ENCODE results near the gene TAGLN. TPM values are rescaled to one million over a fixed set of nuclear protein-coding genes. Genes with fewer than 3 reads are reported as not detected.

Gene TAGLN
- total and polyA plus RNA-seq, 10 donors, result 117 to 1,088 (median 350) TPM

DNA sequence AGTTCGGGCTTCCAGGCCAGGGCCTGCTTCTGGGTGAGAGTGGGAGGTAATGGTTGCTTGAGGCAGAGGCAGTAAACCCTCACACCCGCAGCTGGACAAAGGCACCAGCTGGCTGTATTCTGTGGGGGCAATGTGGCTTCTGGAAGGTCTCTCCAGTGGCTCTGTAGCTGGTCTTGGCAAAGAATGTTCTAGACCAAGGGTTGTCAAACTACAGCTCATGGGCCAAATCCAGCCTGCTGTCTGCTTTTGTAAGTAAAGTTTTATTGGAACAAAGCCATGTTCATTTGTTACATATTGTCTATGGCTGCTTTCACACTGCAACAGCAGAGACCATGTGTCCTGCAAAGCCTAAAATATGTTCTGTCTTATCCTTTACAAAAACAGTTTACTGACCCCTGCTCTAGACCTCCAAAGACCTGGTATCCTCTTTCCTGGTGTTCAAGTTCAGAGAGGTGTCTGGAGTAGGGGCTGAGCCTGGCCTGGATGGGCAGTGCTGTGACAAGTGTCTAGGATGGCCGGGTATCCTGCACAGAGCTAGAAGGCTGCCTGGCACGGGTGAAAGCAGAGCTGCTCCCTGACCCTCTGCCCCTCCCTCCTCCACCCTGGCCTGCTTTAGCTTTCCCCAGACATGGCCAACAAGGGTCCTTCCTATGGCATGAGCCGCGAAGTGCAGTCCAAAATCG is 3.4 kb downstream of the TAGLN start:
- Histone ChIP-seq H3K27ac (peak overlapping the region in 6 of 8 donors; percentile 1 to 81 (median 78)), H3K27me3 (replicated peaks in 1 of 7) (peaks cover 0 to 5% (median 0%) of the 10 kb centered on the region in 7 donors), H3K4me3 (peak overlapping the region in 5 of 8 donors; percentile 28 to 57 (median 41)), H3K9me3 (no peaks in the 10 kb centered on the region), H3K4me1 (peaks cover 0 to 65% (median 19%) of the 10 kb centered on the region in 6 donors), H3K36me3 (peaks cover 0 to 62% (median 25%) of the 10 kb centered on the region in 6 donors)
- no peak for DNase-seq
- intact Hi-C loops (cut with DNase I; ENCODE audit: low total_unique reads), result no loop called here
- TF ChIP-seq, protein P1, sequence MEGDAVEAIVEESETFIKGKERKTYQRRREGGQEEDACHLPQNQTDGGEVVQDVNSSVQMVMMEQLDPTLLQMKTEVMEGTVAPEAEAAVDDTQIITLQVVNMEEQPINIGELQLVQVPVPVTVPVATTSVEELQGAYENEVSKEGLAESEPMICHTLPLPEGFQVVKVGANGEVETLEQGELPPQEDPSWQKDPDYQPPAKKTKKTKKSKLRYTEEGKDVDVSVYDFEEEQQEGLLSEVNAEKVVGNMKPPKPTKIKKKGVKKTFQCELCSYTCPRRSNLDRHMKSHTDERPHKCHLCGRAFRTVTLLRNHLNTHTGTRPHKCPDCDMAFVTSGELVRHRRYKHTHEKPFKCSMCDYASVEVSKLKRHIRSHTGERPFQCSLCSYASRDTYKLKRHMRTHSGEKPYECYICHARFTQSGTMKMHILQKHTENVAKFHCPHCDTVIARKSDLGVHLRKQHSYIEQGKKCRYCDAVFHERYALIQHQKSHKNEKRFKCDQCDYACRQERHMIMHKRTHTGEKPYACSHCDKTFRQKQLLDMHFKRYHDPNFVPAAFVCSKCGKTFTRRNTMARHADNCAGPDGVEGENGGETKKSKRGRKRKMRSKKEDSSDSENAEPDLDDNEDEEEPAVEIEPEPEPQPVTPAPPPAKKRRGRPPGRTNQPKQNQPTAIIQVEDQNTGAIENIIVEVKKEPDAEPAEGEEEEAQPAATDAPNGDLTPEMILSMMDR (IDR thresholded peaks at IDR 0.05 in 8 of 11, conservative IDR thresholded peaks at IDR 0.05 in 3 of 11), result no peak
- TF ChIP-seq POLR2A (IDR thresholded peaks at IDR 0.05), result no peak
- no peak for TF ChIP-seq POLR2AphosphoS5 (IDR thresholded peaks at IDR 0.05)
- 84 to 96% (median 92%) methylated on average over 7 of the region's 7 CpGs for WGBS, 5 donors

DNA sequence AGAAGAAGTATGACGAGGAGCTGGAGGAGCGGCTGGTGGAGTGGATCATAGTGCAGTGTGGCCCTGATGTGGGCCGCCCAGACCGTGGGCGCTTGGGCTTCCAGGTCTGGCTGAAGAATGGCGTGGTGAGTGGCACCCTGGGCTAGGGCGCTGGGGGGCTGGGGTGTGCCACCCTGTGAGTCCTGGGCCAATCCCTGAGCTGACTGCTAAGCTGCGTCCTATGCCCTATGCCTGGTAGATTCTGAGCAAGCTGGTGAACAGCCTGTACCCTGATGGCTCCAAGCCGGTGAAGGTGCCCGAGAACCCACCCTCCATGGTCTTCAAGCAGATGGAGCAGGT is 3.9 kb downstream of the TAGLN start:
- Histone ChIP-seq H3K4me1 (peaks cover 0 to 61% (median 19%) of the 10 kb centered on the region in 6 donors), H3K4me3 (peak overlapping the region in 3 of 8 donors; percentile 41 to 57 (median 45)), H3K36me3 (peaks cover 0 to 59% (median 25%) of the 10 kb centered on the region in 6 donors), H3K27me3 (replicated peaks in 1 of 7) (peaks cover 0 to 5% (median 0%) of the 10 kb centered on the region in 7 donors), H3K27ac (peak overlapping the region in 5 of 8 donors; percentile 26 to 81 (median 78)), H3K9me3 (no peaks in the 10 kb centered on the region)
- TF ChIP-seq POLR2A (IDR thresholded peaks at IDR 0.05), result no peak
- peak; percentile 19 to 79 (median 52) for TF ChIP-seq POLR2AphosphoS5 (IDR thresholded peaks at IDR 0.05)
- TF ChIP-seq, protein P1 (IDR thresholded peaks at IDR 0.05 in 8 of 11, conservative IDR thresholded peaks at IDR 0.05 in 3 of 11), result no peak
- no peak for DNase-seq
- intact Hi-C loops (cut with DNase I; ENCODE audit: low total_unique reads), result no loop called here
- WGBS, 5 donors, result 93 to 99% (median 98%) methylated on average over 9 to 10 of the region's 10 CpGs

DNA sequence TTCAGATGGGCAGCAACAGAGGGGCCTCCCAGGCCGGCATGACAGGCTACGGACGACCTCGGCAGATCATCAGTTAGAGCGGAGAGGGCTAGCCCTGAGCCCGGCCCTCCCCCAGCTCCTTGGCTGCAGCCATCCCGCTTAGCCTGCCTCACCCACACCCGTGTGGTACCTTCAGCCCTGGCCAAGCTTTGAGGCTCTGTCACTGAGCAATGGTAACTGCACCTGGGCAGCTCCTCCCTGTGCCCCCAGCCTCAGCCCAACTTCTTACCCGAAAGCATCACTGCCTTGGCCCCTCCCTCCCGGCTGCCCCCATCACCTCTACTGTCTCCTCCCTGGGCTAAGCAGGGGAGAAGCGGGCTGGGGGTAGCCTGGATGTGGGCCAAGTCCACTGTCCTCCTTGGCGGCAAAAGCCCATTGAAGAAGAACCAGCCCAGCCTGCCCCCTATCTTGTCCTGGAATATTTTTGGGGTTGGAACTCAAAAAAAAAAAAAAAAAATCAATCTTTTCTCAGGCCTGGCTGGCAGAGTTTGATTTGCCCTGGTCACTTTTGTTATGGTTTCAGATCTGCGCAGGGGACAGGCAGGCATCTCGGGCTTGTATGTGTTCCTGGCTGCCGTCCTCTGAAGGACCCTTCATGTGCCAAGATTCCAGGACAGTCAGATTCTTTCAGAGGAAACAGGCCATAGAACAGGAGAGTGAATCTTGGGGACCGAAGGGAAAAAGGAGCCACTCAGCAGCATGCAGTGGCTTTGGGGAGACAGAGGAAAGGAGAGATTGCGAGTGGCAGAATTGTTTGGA is 5.3 kb downstream of the TAGLN start:
- H3K27ac ChIP-seq, result peak overlapping the region in 4 of 8 donors; percentile 73 to 81 (median 79)
- peaks cover 0 to 47% (median 15%) of the 10 kb centered on the region in 6 donors for H3K4me1 ChIP-seq
- H3K9me3 ChIP-seq, result no peaks in the 10 kb centered on the region
- 76 to 90% (median 84%) methylated on average over 15 to 17 of the region's 17 CpGs for WGBS, 5 donors
- peak overlapping the region in 2 of 8 donors; percentile 41 to 57 for H3K4me3 ChIP-seq
- intact Hi-C loops (cut with DNase I; ENCODE audit: low total_unique reads), result loop anchor here (5.0 kb wide), 1 partner anchor 72 kb away; no protein-coding TSS in a partner anchor
- H3K36me3 ChIP-seq, result peaks cover 0 to 55% (median 27%) of the 10 kb centered on the region in 6 donors
- DNase-seq, result no peak
- H3K27me3 ChIP-seq (replicated peaks in 1 of 7), result no peaks in the 10 kb centered on the region
- TF ChIP-seq POLR2AphosphoS5 (IDR thresholded peaks at IDR 0.05) (peak in 2 of 3 donors; percentile 40 to 76), POLR2A (IDR thresholded peaks at IDR 0.05) (no peak)

GRCh38 chr11:117205211-117205818 is 6.1 kb downstream of the TAGLN start:
- peak overlapping the region in 4 of 8 donors; percentile 73 to 81 (median 79) for H3K27ac ChIP-seq
- 80 to 91% (median 87%) methylated on average over 8 to 11 of the region's 11 CpGs for WGBS, 5 donors
- peaks cover 0 to 63% (median 27%) of the 10 kb centered on the region in 6 donors for H3K36me3 ChIP-seq
- H3K27me3 ChIP-seq (replicated peaks in 1 of 7), result no peaks in the 10 kb centered on the region
- intact Hi-C loops (cut with DNase I; ENCODE audit: low total_unique reads), result loop anchor here (5.0 kb wide), 1 partner anchor 73 kb away; no protein-coding TSS in a partner anchor
- H3K4me3 ChIP-seq, result no peak overlapping the region
- H3K4me1 ChIP-seq, result peaks cover 0 to 44% (median 15%) of the 10 kb centered on the region in 6 donors
- TF ChIP-seq POLR2AphosphoS5 (IDR thresholded peaks at IDR 0.05), result peak; percentile 45 to 65 (median 62)
- TF ChIP-seq POLR2A (IDR thresholded peaks at IDR 0.05), result no peak
- no peaks in the 10 kb centered on the region for H3K9me3 ChIP-seq
- no peak for DNase-seq
